Nephron (organoid): ENCODE measurements around the gene MAGEA6.

Experiments used
- H3K27ac Mint-ChIP-seq, 3 experiments: 2 replicates each; pipeline ENCODE4 v1.8.0; 2020; ENCODE audit warnings: mixed read lengths in 3 of 3, mild to moderate bottlenecking in 2 of 3, moderate library complexity in 1 of 3
- H3K27me3 Mint-ChIP-seq: 2 replicates; pipeline ENCODE4 v1.8.0; 2021; ENCODE audit warnings: low read depth, mild to moderate bottlenecking, moderate library complexity, mixed read lengths
- H3K36me3 Mint-ChIP-seq: 2 replicates; pipeline ENCODE4 v1.8.0; 2020; ENCODE audit warnings: low read depth, mixed read lengths
- H3K4me1 Mint-ChIP-seq: 2 replicates; pipeline ENCODE4 v1.8.0; 2020; ENCODE audit warnings: mixed read lengths
- H3K4me3 Mint-ChIP-seq, 3 experiments: 2 replicates each; pipeline ENCODE4 v1.8.0; 2020; ENCODE audit warnings: mild to moderate bottlenecking in 3 of 3, mixed read lengths in 3 of 3, moderate library complexity in 2 of 3
- H3K9me3 Mint-ChIP-seq: 2 replicates; pipeline ENCODE4 v1.8.0; 2020; ENCODE audit warnings: mixed read lengths
- TF ChIP-seq, protein P1 (sequence below), 3 experiments: fragments of 200-600 bp; sonication (generic); IDR thresholded peaks; one replicate each; pipeline ENCODE4 v1.5.0; 2021; ENCODE audit warnings: antibody characterized with exemption in 3 of 3; ENCODE audit not compliant: unreplicated experiment in 3 of 3

The MAGEA6 gene

DNA sequence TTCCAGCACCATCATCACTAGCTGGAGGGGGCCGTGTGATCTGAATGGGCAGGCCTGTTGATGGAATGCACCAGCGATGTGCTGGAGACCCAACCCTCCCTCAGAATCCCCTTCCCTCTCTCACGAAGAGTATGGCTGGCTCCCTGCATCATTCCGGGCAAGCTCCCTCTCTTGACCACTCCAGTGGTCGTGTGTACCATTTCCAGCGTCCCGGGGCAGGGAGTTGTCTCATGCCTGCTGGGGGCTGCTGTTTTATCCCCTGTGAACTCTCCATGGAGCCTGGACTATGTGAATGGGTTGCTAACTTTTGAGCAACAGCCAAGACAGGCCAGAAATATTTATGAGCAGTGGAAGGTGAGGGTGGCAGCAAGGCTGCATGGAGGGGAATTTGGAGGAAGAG is 44.1 kb downstream of the MAGEA6 start:
- Mint-ChIP-seq H3K27me3 (peaks cover 3% of the 10 kb centered on the region), H3K27ac (no peak overlapping the region), H3K4me3 (no peak overlapping the region)

More for the DNA sequence above, 44.1 kb downstream of the MAGEA6 start:
- Mint-ChIP-seq H3K9me3 (peaks cover 13% of the 10 kb centered on the region), H3K4me1 (no peaks in the 10 kb centered on the region), H3K36me3 (peaks cover 5% of the 10 kb centered on the region)
- TF ChIP-seq, protein P1, sequence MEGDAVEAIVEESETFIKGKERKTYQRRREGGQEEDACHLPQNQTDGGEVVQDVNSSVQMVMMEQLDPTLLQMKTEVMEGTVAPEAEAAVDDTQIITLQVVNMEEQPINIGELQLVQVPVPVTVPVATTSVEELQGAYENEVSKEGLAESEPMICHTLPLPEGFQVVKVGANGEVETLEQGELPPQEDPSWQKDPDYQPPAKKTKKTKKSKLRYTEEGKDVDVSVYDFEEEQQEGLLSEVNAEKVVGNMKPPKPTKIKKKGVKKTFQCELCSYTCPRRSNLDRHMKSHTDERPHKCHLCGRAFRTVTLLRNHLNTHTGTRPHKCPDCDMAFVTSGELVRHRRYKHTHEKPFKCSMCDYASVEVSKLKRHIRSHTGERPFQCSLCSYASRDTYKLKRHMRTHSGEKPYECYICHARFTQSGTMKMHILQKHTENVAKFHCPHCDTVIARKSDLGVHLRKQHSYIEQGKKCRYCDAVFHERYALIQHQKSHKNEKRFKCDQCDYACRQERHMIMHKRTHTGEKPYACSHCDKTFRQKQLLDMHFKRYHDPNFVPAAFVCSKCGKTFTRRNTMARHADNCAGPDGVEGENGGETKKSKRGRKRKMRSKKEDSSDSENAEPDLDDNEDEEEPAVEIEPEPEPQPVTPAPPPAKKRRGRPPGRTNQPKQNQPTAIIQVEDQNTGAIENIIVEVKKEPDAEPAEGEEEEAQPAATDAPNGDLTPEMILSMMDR (IDR thresholded peaks at IDR 0.05; ENCODE audit: unreplicated experiment in 3 of 3): no peak
